GM21576 (cell line): ENCODE results near the gene F11R.
A peak's percentile ranks its signal among the peaks of the same experiment; 100 is the strongest.
"Not testable (repeated sequence)": the region's sequence is repeated elsewhere in the genome, so short reads cannot be mapped to it uniquely, and the experiment has no call there.

ENCODE experiments used
- ATAC-seq: cut with Tn5 transposase; IDR thresholded peaks from one replicate; pipeline ENCODE4 v1.9.1; 2021; ENCODE audit warnings: mild to moderate bottlenecking, moderate library complexity; ENCODE audit not compliant: unreplicated experiment

Gene F11R

GRCh38 chr1:161016683-161017082 lies 4.3 kb downstream of the F11R start:
- not testable (repeated sequence) for ATAC-seq

- peak; percentile 92 for ATAC-seq
These were observed 7.3 kb downstream of the F11R start for GRCh38 chr1:161013488-161014230.

- no peak for ATAC-seq
These were observed 7.8 kb downstream of the F11R start for GRCh38 chr1:161013131-161013487.

GRCh38 chr1:161012420-161012819 lies 8.5 kb downstream of the F11R start:
- ATAC-seq = no peak

- no peak for ATAC-seq
These were observed 11.2 kb downstream of the F11R start for GRCh38 chr1:161009602-161010211.

- ATAC-seq = no peak
These were observed 12.0 kb downstream of the F11R start for GRCh38 chr1:161008869-161009510.

GRCh38 chr1:161007369-161007768 lies 13.6 kb downstream of the F11R start:
- ATAC-seq = no peak

- no peak for ATAC-seq
These were observed 14.4 kb downstream of the F11R start for GRCh38 chr1:161006563-161006962.

- no peak for ATAC-seq
These were observed 19.4 kb downstream of the F11R start for GRCh38 chr1:161001525-161001924.

- no peak for ATAC-seq
These were observed 20.0 kb downstream of the F11R start for GRCh38 chr1:161000736-161001480.

GRCh38 chr1:160999376-160999775 lies 21.6 kb downstream of the F11R start:
- no peak for ATAC-seq

- no peak for ATAC-seq
These were observed 23.5 kb downstream of the F11R start for GRCh38 chr1:160997323-160998038.

- ATAC-seq = no peak
These were observed 24.8 kb downstream of the F11R start for GRCh38 chr1:160996178-160996577.

GRCh38 chr1:160993544-160994193 lies 27.3 kb downstream of the F11R start:
- ATAC-seq = no peak

GRCh38 chr1:160992036-160992435 lies 28.9 kb downstream of the F11R start:
- ATAC-seq = not testable (repeated sequence)

GRCh38 chr1:160987359-160988050 lies 33.4 kb downstream of the F11R start:
- no peak for ATAC-seq

GRCh38 chr1:160985723-160986122 lies 35.2 kb downstream of the F11R start:
- no peak for ATAC-seq

- no peak for ATAC-seq
These were observed 39.2 kb downstream of the F11R start for GRCh38 chr1:160981584-160982411.

GRCh38 chr1:160979286-160979685 lies 41.7 kb downstream of the F11R start:
- no peak for ATAC-seq
